GM18502 (cell line): ENCODE results near the gene FAM168A.
"Not testable (repeated sequence)": the region's sequence is repeated elsewhere in the genome, so short reads cannot be mapped to it uniquely, and the experiment has no call there.

Experiments used
- ATAC-seq: cut with Tn5 transposase; IDR thresholded peaks from one replicate; pipeline ENCODE4 v1.9.1; 2021; ENCODE audit warnings: mild to moderate bottlenecking; ENCODE audit not compliant: unreplicated experiment, poor library complexity

FAM168A gene

GRCh38 chr11:73597336-73597955 lies 466 bp downstream of the FAM168A start:
- ATAC-seq, result no peak

- ATAC-seq, result no peak
These were observed 1.4 kb downstream of the FAM168A start for GRCh38 chr11:73596547-73596946.

DNA sequence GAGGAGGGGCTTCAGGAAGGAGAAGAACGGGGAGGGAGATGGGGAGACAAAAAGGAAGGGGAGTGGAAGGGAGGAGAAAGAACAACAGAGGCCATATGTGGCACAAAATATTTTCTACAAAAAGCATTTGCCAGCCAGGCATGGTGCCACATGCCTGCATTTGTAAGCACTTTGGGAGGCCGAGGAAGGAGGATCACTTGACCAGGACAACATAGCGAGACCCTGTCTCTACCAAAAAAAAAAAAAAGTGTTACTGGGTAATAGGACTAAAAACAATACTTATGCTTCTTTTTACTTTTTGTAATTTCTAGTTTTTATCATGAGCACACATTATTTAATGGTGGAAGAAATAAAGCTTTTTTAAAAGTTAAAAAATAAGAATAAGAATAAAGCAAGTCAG lies 5.3 kb downstream of the FAM168A start:
- ATAC-seq, result no peak

- ATAC-seq, result no peak
These were observed 6.2 kb downstream of the FAM168A start for GRCh38 chr11:73591743-73592142.

- no peak for ATAC-seq
These were observed 6.9 kb downstream of the FAM168A start for GRCh38 chr11:73590991-73591390.

DNA sequence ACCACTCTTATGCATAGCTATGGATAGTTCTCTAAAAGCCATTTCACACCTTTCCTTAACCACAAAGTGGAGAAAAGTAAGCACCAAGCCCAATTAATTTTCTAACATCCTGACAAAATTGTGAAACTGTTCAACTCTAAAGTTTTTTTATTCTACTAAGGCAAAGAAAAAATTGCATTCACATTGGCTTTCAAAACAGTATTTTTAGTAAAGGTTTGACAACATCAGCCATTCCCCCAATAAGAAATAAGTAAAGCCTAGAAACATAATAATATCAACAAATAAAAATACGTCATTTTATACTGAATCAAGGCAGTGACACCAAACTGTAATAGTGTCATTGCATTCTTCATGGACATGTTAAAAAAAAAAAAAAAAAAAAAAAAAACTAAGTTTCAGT lies 11.1 kb downstream of the FAM168A start:
- no peak for ATAC-seq

DNA sequence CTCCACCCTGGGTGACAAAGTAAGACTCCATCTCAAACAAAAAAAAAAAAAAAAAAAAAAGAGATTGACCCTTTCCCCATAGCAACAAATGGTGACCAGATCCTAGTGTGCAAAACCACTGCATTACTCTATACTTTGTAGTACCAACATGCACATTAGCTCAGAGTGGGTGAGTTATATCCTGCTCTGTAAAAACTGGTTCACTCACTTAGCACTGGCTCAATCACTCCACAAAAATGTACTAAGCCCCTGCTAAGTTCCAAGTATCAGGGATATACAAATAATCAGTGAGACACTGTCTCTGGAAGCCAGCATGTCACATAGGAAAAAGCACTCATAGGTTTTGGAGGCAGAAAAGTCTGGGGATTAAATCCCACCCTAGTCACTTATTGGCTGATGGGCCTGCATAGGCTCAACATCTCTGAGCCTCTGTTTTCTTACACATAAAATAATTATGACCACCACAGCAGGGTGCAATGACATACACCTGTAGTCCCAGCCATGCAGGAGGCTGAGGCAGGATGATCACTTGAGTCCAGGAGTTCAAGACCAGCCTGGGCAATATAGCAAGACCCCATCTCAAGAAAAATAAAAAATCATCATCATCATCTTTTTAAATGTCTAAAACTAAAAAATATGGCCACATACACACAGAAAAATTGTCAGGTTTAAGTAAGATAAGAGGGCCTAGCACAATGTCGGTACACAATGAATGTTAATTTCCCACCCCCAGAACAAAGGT lies 11.9 kb downstream of the FAM168A start:
- no peak for ATAC-seq

DNA sequence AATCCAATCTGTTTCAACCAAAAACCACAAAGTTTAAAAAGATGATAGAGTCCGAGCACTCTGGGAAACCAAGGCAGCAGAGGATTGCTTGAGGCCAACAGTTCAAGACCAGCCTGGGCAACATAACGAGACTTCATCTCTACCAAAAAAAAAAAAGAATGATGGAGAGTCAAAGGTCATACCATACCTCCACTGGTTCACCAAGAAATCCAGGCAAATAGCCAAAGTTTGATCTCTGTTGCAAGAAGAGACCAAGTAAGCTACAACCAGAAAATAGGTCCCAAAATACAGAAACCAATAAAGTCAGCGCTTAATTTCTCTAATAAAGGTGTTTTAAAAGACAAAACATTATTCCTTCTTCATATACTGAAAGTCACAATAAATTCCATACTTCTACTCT lies 13.1 kb downstream of the FAM168A start:
- ATAC-seq, result no peak

GRCh38 chr11:73582653-73583052 lies 15.3 kb downstream of the FAM168A start:
- ATAC-seq, result no peak

DNA sequence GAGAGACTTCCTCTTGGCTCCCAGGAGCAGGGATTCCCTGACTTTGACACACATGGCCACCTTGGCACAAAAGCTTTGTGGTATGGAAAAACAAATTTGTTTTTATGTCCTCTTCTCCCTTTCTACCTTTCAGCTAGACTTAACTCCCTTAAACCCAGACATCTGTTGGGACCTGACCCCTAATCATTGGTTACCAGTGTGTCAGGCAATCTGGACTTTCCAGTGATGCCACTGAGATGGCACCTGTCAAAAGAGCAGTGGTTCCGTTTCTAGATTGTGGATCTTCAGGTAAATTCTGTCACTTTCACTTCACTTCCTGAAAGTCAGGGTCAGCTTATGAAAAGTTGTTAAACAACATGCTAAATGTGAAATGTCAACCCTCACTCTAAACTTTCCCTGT lies 17.2 kb downstream of the FAM168A start:
- ATAC-seq, result not testable (repeated sequence)

DNA sequence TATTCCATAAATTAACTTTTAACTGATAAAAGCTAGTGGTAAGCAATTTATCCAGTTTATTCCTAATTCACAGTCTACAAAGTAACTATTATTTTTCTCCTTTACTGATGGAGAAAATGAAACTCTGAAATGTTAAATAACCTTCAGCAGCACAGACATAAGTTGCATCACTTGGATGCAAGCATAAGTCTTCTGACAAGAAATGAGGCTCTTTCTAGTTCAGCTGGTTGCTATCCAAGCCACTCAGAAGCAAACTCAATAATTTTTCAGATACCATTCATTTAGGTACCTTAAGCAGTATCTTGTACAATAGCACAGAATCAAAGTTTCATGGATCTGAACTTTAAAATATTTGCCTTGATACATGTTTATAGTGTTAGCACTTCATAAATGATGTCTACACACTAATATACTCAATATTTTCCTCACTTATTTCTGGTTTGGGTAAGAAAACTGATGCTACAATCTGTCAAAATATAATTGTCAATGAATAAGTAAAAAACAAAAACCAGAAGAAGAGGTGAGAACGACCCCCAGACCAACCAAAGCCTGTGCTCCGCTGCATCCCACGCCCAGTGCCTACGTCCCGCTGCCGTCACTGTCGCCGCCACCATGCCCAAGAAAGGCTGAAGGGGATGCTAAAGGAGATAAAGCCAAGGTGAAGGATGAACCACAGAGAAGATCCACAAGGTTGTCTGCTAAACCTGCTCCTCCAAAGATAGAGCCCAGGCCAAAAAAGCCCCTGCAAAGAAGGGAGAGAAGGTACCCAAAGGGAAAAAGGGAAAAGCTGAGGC lies 18.1 kb downstream of the FAM168A start:
- ATAC-seq, result no peak

- peak; percentile 44 for ATAC-seq
These were observed 19.2 kb downstream of the FAM168A start for GRCh38 chr11:73578592-73579185.

GRCh38 chr11:73577496-73577917 lies 20.4 kb downstream of the FAM168A start:
- no peak for ATAC-seq

DNA sequence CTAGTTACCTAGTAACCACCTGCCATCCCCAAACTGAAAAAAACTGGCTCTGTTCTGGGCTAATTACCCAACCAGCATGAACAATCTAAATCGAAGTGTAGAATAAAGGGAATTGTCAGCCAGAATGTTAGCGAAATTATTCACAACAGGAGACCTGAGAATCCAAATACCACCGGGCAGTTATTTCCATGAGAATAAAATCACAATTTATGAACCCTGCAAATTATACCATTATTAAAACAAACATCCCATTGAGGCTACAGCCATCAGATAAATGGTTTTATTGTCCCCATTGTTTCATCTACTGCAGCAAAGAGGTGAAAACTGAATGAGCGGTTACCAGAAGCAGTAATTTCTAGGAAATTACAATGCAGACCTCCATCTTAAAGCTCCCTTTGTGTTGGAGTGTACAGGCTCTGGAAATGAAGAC lies 21.7 kb downstream of the FAM168A start:
- ATAC-seq, result no peak

GRCh38 chr11:73571982-73572381 lies 25.9 kb downstream of the FAM168A start:
- ATAC-seq, result not testable (repeated sequence)

- no peak for ATAC-seq
These were observed 27.3 kb downstream of the FAM168A start for GRCh38 chr11:73570415-73571114.

DNA sequence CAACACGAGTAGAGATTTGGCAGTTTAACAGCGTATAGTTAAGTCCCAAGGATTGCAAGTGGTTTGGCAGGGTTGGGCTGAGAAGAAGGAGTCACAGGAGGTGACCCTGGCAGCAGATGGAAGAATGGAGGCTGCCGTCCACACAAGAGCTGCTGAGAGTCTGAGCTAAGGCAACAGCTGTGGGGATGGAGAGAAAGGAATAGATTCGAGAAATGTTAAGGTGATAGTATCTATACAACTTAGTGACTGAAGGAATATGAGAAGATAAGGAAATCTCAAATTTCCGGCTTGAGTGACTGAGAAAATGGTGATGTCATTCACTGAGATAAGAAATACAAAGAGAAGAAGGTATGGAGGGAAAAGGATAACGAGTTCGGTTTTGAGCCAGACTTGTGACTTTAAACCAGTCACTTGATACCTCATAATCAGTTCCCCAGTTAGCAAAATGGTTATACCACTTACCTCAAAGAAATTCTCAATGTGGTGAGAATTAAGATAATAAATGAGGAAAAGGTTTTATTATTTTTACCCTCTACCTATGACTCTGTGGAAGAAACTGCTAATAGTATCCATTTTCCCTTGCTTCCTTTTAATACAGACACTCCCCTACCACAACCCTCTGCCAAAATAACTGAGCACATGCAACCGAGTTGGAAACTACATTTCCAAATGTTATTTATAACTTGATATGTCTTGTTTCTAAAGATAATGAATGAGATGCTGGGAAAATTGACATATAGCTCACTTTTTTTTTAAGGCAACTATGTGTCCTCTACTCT lies 30.7 kb downstream of the FAM168A start:
- ATAC-seq, result no peak

DNA sequence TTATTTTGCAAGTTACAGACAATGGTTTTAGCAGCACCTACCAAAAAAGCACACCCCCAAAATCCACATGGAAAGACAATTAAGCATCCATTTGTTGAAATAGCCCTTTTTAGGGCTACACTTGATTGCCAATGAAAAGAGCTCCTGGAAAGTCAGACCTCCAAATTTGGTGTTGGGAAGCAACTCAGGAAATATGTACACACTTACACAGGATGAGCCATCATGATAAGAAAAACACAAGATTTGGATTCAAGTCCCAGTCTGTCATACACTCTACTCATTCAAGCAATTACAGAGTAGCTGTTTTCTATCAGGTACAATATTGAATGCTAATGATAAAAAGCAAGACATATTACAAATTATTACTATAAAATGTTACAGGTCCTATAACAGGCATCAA lies 31.5 kb downstream of the FAM168A start:
- no peak for ATAC-seq

GRCh38 chr11:73565804-73566203 lies 32.1 kb downstream of the FAM168A start:
- no peak for ATAC-seq
